H1 (cell line): ENCODE measurements around the gene SYCE1L. TPM values are rescaled to one million over a fixed set of nuclear protein-coding genes. Genes with fewer than 3 reads are reported as not detected.

ENCODE experiments used
- CTCF ChIA-PET: fragments of 300-600 bp; sonication (Branson Sonifier 250); formaldehyde crosslinking; loops from one replicate; lab custom pipeline; 2021; ENCODE audit not compliant: partially characterized antibody; lab: Charles Lee
- POLR2A ChIA-PET: fragments of 300-600 bp; sonication (Branson Sonifier 250); formaldehyde crosslinking; loops from one replicate; lab custom pipeline; 2021; ENCODE audit warnings: inconsistent platforms; ENCODE audit not compliant: partially characterized antibody; lab: Charles Lee
- DNase-seq, 2 experiments: peaks; one replicate each; pipeline versions ENCODE4 v3.0.0 to v3.0.0-alpha.2; 2010 to 2022; ENCODE audit warnings: low spot score in 2 of 2, low read depth in 1 of 2, mixed read lengths in 1 of 2
- FAIRE-seq: peaks from 2 replicates; lab custom pipeline; 2011; peaks lifted over from hg19 to GRCh38; lab: Jason Lieb, UNC
- H2AFZ ChIP-seq: 2 replicates; pipeline ENCODE4 v1.8.1; 2012; ENCODE audit warnings: low read length, inconsistent platforms
- H2AK5ac ChIP-seq: 2 replicates; pipeline ENCODE4 v1.6.1; 2013; ENCODE audit warnings: low read depth, low read length
- H2BK120ac ChIP-seq: replicated peaks from 2 replicates; pipeline ENCODE3; 2013; ENCODE audit warnings: low read depth, low read length, inconsistent platforms
- H2BK12ac ChIP-seq: 2 replicates; pipeline ENCODE4 v1.6.1; 2013; ENCODE audit warnings: low read depth, low read length
- H2BK15ac ChIP-seq: 2 replicates; pipeline ENCODE4 v1.6.1; 2013; ENCODE audit warnings: low read length
- H2BK20ac ChIP-seq: 2 replicates; pipeline ENCODE4 v1.6.1; 2013; ENCODE audit warnings: low read length
- H2BK5ac ChIP-seq: 2 replicates; pipeline ENCODE4 v1.6.1; 2013; ENCODE audit warnings: low read depth, low read length
- H3K14ac ChIP-seq: 2 replicates; pipeline ENCODE4 v1.6.1; 2013; ENCODE audit warnings: inconsistent platforms; ENCODE audit not compliant: insufficient read length
- H3K18ac ChIP-seq: 2 replicates; pipeline ENCODE4 v1.6.1; 2013; ENCODE audit warnings: low read length; ENCODE audit errors: extremely low read depth
- H3K23ac ChIP-seq: 2 replicates; pipeline ENCODE4 v1.6.1; 2013; ENCODE audit warnings: inconsistent platforms; ENCODE audit not compliant: insufficient read length
- H3K23me2 ChIP-seq: 2 replicates; pipeline ENCODE4 v1.6.1; 2013; ENCODE audit warnings: low read depth, low read length
- H3K27ac ChIP-seq: 2 replicates; pipeline ENCODE4 v1.6.1; 2011; ENCODE audit warnings: low read depth, low read length, inconsistent platforms
- H3K27me3 ChIP-seq, 4 experiments: replicated peaks in 1 of 4; 1 replicate in 1 of 4; 2 replicates in 3 of 4; pipeline versions ENCODE4 v1.6.1 to v1.8.1; 2011 to 2013; ENCODE audit warnings: low read length in 3 of 4, mild to moderate bottlenecking in 3 of 4, inconsistent platforms in 2 of 4, mixed read lengths in 2 of 4, moderate library complexity in 1 of 4; ENCODE audit not compliant: control insufficient read depth in 3 of 4, insufficient read depth in 3 of 4; ENCODE audit errors: extremely low read depth in 1 of 4
- H3K36me3 ChIP-seq, 4 experiments: 2 replicates each; pipeline versions ENCODE4 v1.6.1 to v1.8.1; 2011 to 2013; ENCODE audit warnings: mild to moderate bottlenecking in 4 of 4, low read length in 3 of 4, moderate library complexity in 2 of 4, control low read depth in 1 of 4, inconsistent platforms in 1 of 4; ENCODE audit not compliant: insufficient read depth in 4 of 4, control insufficient read depth in 2 of 4
- H3K4ac ChIP-seq: replicated peaks from 2 replicates; pipeline ENCODE3; 2013; ENCODE audit warnings: low read length, low read depth, mixed read lengths, inconsistent platforms; ENCODE audit not compliant: insufficient read length
- H3K4me1 ChIP-seq, 4 experiments: replicated peaks in 1 of 4; 1 replicate in 1 of 4; 2 replicates in 3 of 4; pipeline versions ENCODE4 v1.6.1 to v1.8.1; 2011 to 2013; ENCODE audit warnings: low read length in 3 of 4, inconsistent platforms in 2 of 4, mixed read lengths in 1 of 4; ENCODE audit not compliant: insufficient read depth in 4 of 4, control insufficient read depth in 3 of 4
- H3K4me2 ChIP-seq, 2 experiments: 2 replicates each; pipeline versions ENCODE4 v1.6.1 to v1.8.1; 2011 to 2013; ENCODE audit warnings: low read depth in 2 of 2, low read length in 2 of 2, control low read depth in 1 of 2, inconsistent platforms in 1 of 2, mild to moderate bottlenecking in 1 of 2; ENCODE audit not compliant: insufficient read depth in 1 of 2
- H3K4me3 ChIP-seq, 4 experiments: fragments of 200-600, 300-600 bp in 1 of 4; sonication (generic), shearing (Covaris generic), sonication (Bioruptor Twin) in 1 of 4; 2 replicates each; pipeline versions ENCODE4 v1.5.1 to v1.8.1; 2011 to 2016; ENCODE audit warnings: low read length in 4 of 4, low read depth in 3 of 4, control low read depth in 2 of 4, inconsistent platforms in 2 of 4, mild to moderate bottlenecking in 2 of 4, mixed read lengths in 1 of 4, moderate library complexity in 1 of 4; ENCODE audit not compliant: insufficient read depth in 2 of 4; ENCODE audit errors: extremely low read depth in 1 of 4
- H3K56ac ChIP-seq: replicated peaks from 2 replicates; pipeline ENCODE3; 2013; ENCODE audit warnings: low read depth, mild to moderate bottlenecking, mixed read lengths, low read length, inconsistent platforms; ENCODE audit not compliant: insufficient read length
- H3K79me1 ChIP-seq: 2 replicates; pipeline ENCODE4 v1.6.1; 2013; ENCODE audit warnings: low read depth, low read length, control low read depth
- H3K79me2 ChIP-seq, 2 experiments: 2 replicates each; pipeline versions ENCODE4 v1.6.1 to v1.8.1; 2012 to 2013; ENCODE audit warnings: low read length in 2 of 2, mild to moderate bottlenecking in 2 of 2, inconsistent platforms in 1 of 2; ENCODE audit not compliant: insufficient read depth in 2 of 2, control insufficient read depth in 1 of 2
- H3K9ac ChIP-seq, 4 experiments: replicated peaks in 1 of 4; 1 replicate in 1 of 4; 2 replicates in 3 of 4; pipeline versions ENCODE4 v1.6.1 to v1.8.1; 2011 to 2013; ENCODE audit warnings: low read depth in 3 of 4, low read length in 3 of 4, control low read depth in 2 of 4, mild to moderate bottlenecking in 2 of 4, moderate library complexity in 2 of 4, inconsistent platforms in 1 of 4; ENCODE audit errors: extremely low read depth in 1 of 4
- H3K9me3 ChIP-seq, 2 experiments: 2 replicates each; pipeline versions ENCODE4 v1.6.1 to v1.8.1; 2012 to 2013; ENCODE audit warnings: mild to moderate bottlenecking in 2 of 2, moderate library complexity in 2 of 2, control low read depth in 1 of 2, inconsistent platforms in 1 of 2, low read depth in 1 of 2, low read length in 1 of 2, mixed read lengths in 1 of 2; ENCODE audit not compliant: insufficient read depth in 2 of 2
- H4K20me1 ChIP-seq, 2 experiments: replicated peaks in 1 of 2; 2 replicates each; pipeline versions ENCODE3 to v1.8.1; 2011 to 2013; ENCODE audit warnings: inconsistent platforms in 2 of 2, low read length in 2 of 2, mild to moderate bottlenecking in 1 of 2; ENCODE audit not compliant: insufficient read depth in 2 of 2, control insufficient read depth in 1 of 2
- H4K5ac ChIP-seq: 2 replicates; pipeline ENCODE4 v1.6.1; 2013; ENCODE audit warnings: low read length, low read depth, mixed read lengths, inconsistent platforms; ENCODE audit not compliant: insufficient read length
- H4K8ac ChIP-seq: 2 replicates; pipeline ENCODE4 v1.8.0; 2013; ENCODE audit warnings: mild to moderate bottlenecking, moderate library complexity, low read length, inconsistent platforms; ENCODE audit not compliant: insufficient read depth; ENCODE audit errors: extremely low read depth
- H4K91ac ChIP-seq: replicated peaks from 2 replicates; pipeline ENCODE3; 2013; ENCODE audit warnings: low read length, mixed read lengths, inconsistent platforms; ENCODE audit not compliant: insufficient read length
- GABPA ChIP-seq: IDR thresholded peaks from 2 replicates; pipeline ENCODE4 v1.6.1; 2011; ENCODE audit warnings: mild to moderate bottlenecking, low read length, moderate library complexity, borderline replicate concordance; ENCODE audit not compliant: insufficient read depth
- WGBS, 2 experiments: shearing (Covaris generic) in 1 of 2; methylation state at CpG; one replicate each; pipeline versions ENCODE4 v1.1.6 to v1.1.7; 2013 to 2015; ENCODE audit warnings: low lambda C conversion rate in 2 of 2, mixed read lengths in 2 of 2, inconsistent platforms in 1 of 2, low coverage in 1 of 2, missing lambda C conversion rate in 1 of 2; ENCODE audit not compliant: insufficient replicate concordance in 2 of 2, insufficient coverage in 1 of 2, insufficient read length in 1 of 2; ENCODE audit errors: extremely low coverage in 1 of 2, missing lambda C conversion rate in 1 of 2; 5-methylcytosine and 5-hydroxymethylcytosine counted together
- polyA plus RNA-seq, 7 experiments: library from polyadenylated mRNA; depleted of rRNA in 3 of 7; stranded (reverse) in 5 of 7; unstranded in 2 of 7; fragments of >200 nt in 5 of 7; fragments of 200-250 nt in 2 of 7; gene quantifications; 1 replicate in 5 of 7; 2 replicates in 1 of 7; 4 replicates in 1 of 7; pipeline versions ENCODE4 v1.2.1 to v1.2.3, GENCODE V29; 2011 to 2013; ENCODE audit warnings: missing spikeins in 2 of 7, mixed read lengths in 2 of 7
- total RNA-seq: library from RNA; stranded (reverse); fragmentation: NEBNext Ultra II Directional; extraction: Animal tissue kit (Norgen Biotek cat#: 25700); gene quantifications from 2 replicates; pipeline ENCODE4 v1.2.1, GENCODE V29; 2021

SYCE1L gene
- total and polyA plus RNA-seq, 2 of the 8 experiments (the other 6 are each of a cell fraction or from before 2014, with no cell fraction given): 5.8 to 6.8 TPM

DNA sequence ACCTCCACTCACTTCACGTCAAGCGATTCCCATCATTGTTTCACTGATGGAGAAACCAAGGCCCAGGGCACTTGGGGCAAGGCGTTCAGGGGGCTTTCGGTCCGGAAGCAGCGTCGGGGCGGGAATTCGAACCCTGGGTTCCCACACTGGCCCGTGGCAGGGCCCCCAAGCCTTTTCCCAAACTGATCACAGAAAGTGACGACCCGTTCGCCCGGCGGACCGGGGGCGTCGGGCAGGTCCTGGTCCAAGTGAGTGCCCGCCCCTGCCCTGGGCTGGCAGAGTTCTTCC is 9.1 kb upstream of the SYCE1L start:
- Histone ChIP-seq H2BK5ac (peak overlapping the region; percentile 64; the same call in 1 of the 2 replicates), H4K20me1 (peaks cover 0 to 14% of the 10 kb centered on the region in 2 experiments), H3K9me3 (no peaks in the 10 kb centered on the region), H2AFZ (peak overlapping the region; percentile 97), H2BK120ac (no peak overlapping the region), H3K4me2 (peak overlapping the region; percentile 65 to 86), H3K36me3 (peaks cover under 1 to 10% (median 6%) of the 10 kb centered on the region in 4 experiments; a peak in 4 of 8 replicates), H3K27ac (peak overlapping the region; percentile 74), H3K9ac (peak overlapping the region; percentile 53 to 74 (median 64)), H4K5ac (peak overlapping the region; percentile 62), H3K14ac (no peak overlapping the region), H4K8ac (peak overlapping the region; percentile 42; the same call in 1 of the 2 replicates), H3K23me2 (peaks cover 10% of the 10 kb centered on the region; the same call in 1 of the 2 replicates), H3K79me2 (peaks cover 0 to 24% of the 10 kb centered on the region in 2 experiments; a peak in 2 of 4 replicates), H3K18ac (peak overlapping the region; percentile 78; the same call in 1 of the 2 replicates), H2BK15ac (no peak overlapping the region), H2BK12ac (no peak overlapping the region), H3K4me1 (peaks cover 0 to 7% (median 1%) of the 10 kb centered on the region in 4 experiments; a peak in 2 of 7 replicates), H2AK5ac (no peak overlapping the region), H3K23ac (no peak overlapping the region), H4K91ac (no peak overlapping the region), H3K27me3 (no peaks in the 10 kb centered on the region), H3K4ac (no peak overlapping the region), H3K4me3 (peak overlapping the region; percentile 67 to 97 (median 92)), H2BK20ac (no peak overlapping the region), H3K56ac (no peak overlapping the region), H3K79me1 (peaks cover 5% of the 10 kb centered on the region)
- 2% methylated on average over 9 of the region's 19 CpGs; no CpG with 5 or more reads in 1 of the 2 experiments for WGBS, 2 experiments
- CTCF ChIA-PET: no interaction called here
- FAIRE-seq (no peak), DNase-seq (no peak)
- POLR2A ChIA-PET: interaction anchor here (0.7 to 2.1 kb wide), 4 partner anchors 13 to 25 kb away, joined by 3 to 15 read pairs (median 6); no protein-coding TSS in a partner anchor
- no peak for TF ChIP-seq GABPA
